ENCODE measurements around the gene SULF2.

SULF2 gene

DNA sequence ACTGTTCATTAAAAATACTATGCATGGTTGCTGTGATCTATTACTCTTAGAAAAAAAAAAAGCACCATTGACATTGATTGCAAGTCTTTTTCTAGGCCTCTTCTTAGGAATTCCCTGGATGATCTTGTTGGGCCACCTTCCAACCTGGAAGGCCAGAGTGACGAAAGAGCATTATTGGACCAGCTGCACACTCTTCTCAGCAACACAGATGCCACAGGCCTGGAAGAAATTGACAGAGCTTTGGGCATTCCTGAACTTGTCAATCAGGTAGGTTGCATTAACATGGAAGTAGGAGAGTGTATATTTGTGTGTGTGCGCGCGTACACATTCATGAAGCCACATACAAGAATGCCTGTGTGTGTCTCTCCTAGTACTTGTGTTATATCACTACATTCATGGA, 143.2 kb downstream of the SULF2 start:
- DNase-seq, result no peak

- DNase-seq, result no peak
These were observed 146.4 kb downstream of the SULF2 start for GRCh38 chr20:47638851-47639250.

DNA sequence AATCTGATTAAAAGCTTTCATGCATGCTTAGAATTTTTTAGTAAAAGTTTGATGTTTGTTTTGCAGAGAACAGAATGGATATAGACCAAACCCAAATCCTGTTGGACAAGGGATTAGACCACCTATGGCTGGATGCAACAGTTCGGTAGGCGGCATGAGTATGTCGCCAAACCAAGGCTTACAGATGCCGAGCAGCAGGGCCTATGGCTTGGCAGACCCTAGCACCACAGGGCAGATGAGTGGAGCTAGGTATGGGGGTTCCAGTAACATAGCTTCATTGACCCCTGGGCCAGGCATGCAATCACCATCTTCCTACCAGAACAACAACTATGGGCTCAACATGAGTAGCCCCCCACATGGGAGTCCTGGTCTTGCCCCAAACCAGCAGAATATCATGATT, 150.0 kb downstream of the SULF2 start:
- DNase-seq, result no peak

- DNase-seq, result no peak
These were observed 154.2 kb downstream of the SULF2 start for GRCh38 chr20:47631078-47631477.

- no peak for DNase-seq
These were observed 155.4 kb downstream of the SULF2 start for GRCh38 chr20:47629907-47630306.

- DNase-seq, result no peak
These were observed 157.7 kb downstream of the SULF2 start for GRCh38 chr20:47627540-47627939.

DNA sequence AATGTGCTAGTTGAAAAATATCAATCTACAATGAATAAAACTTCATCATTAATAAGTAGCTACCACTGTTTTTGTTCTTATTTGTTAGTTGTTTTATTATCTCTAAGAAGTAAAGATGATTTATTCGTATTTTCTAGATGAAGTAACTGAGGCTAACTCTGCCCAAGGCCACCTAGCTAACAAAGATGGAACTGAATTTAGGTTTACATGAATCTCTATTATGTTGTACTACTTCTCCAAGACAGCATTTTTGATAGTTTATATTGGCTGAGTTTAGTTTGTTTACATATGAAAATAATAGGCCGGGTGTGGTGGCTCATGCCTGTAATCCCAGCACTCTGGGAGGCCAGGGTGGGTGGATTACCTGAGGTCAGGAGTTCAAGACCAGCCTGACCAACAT, 162.1 kb downstream of the SULF2 start:
- no peak for DNase-seq

- DNase-seq, result no peak
These were observed 163.1 kb downstream of the SULF2 start for GRCh38 chr20:47622118-47622665.

GRCh38 chr20:47620808-47621805, 164.2 kb downstream of the SULF2 start:
- peak; percentile 85 for DNase-seq

- no peak for DNase-seq
These were observed 166.8 kb downstream of the SULF2 start for GRCh38 chr20:47618479-47618878.

DNA sequence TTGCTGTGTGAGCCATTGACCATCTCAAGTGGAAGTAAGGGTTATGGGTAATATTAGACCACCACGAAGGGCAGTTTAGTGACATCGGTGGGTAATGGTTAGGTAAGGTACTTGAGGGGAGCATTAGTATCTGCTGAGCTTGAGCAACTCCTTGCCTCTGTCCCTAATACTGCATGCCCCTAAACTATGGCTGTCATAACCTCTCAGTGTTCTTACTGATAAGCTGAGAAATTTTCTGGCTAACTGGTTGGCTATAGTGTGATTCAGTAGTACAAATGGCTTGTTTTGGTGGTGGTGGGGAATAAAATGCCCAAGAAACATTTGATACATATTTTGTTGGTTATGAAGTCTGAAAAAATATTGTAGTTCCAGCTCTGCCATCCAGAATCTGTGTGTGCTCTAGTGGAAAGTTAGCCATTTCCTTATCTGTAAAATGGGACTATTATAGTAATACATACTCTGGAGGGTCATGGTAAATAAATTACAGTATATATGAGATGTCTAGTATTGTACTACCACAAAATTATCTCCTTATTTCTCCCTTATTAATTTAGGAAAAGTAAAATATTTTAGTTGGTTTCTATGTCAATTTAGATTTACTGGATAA, 170.5 kb downstream of the SULF2 start:
- DNase-seq, result no peak

DNA sequence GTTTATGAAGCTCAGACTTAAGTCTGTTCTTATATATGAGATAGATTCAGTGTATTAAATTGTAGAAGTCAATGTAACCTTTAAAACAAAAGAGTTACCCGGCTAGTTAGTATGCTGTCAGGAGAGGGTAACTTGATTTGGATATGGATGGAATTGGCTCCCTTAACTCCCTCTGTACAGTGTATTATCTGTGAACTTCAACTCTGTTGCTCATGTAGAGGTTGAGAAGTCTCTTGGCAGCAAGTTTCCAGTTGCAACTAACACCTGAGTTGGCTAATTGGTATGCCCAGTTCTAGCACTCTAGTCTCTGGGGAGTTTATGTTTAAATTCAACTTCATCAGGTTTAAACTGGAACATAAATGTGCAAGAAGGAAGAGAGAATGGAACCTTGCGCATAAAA, 172.6 kb downstream of the SULF2 start:
- DNase-seq, result no peak

GRCh38 chr20:47611785-47612184, 173.5 kb downstream of the SULF2 start:
- DNase-seq, result no peak

- no peak for DNase-seq
These were observed 174.4 kb downstream of the SULF2 start for GRCh38 chr20:47610945-47611250.

GRCh38 chr20:47610247-47610944, 174.9 kb downstream of the SULF2 start:
- DNase-seq, result peak; percentile 82

- no peak for DNase-seq
These were observed 176.3 kb downstream of the SULF2 start for GRCh38 chr20:47609001-47609400.

Measured in hematopoietic multipotent progenitor cell treated with erythropoietin and hydrocortisone succinate and interleukin-3 and kit ligand, for 4 days (in vitro differentiated cells).